Gastroesophageal sphincter (tissue), 4 donors: ENCODE measurements around the gene TGIF2. TPM values are rescaled to one million over a fixed set of nuclear protein-coding genes. Genes with fewer than 3 reads are reported as not detected.

Experiments used
- ATAC-seq: fragments of 150-250 bp; one replicate; pipeline ENCODE4 v1.9.1; 2016; ENCODE audit warnings: mild to moderate bottlenecking, moderate library complexity
- H3K27ac ChIP-seq, 4 donors: fragments of 200-600 bp; sonication (generic) in 3 of 4; 1 replicate in 3 of 4; 2 replicates in 1 of 4; pipeline ENCODE4 v1.5.1; 2016 to 2019
- H3K27me3 ChIP-seq: fragments of 200-600 bp; sonication (generic); one replicate; pipeline ENCODE4 v1.5.1; 2019
- H3K36me3 ChIP-seq, 2 donors: fragments of 200-600 bp; sonication (generic); one replicate each; pipeline ENCODE4 v1.5.1; 2019; ENCODE audit warnings: control low read depth in 1 of 2
- H3K4me1 ChIP-seq, 3 donors: fragments of 200-600 bp; sonication (generic); 1 replicate in 2 of 3; 2 replicates in 1 of 3; pipeline ENCODE4 v1.5.1; 2016 to 2019; ENCODE audit warnings: control low read depth in 2 of 3
- H3K4me3 ChIP-seq, 2 donors: fragments of 200-600 bp; sonication (generic); one replicate each; pipeline ENCODE4 v1.5.1; 2019; ENCODE audit warnings: mild to moderate bottlenecking in 1 of 2, moderate library complexity in 1 of 2
- H3K9me3 ChIP-seq, 3 donors: fragments of 200-600 bp; sonication (generic); one replicate each; pipeline ENCODE4 v1.5.1; 2017 to 2019; ENCODE audit warnings: control low read depth in 2 of 3
- CTCF ChIP-seq, 4 experiments: fragments of 200-600 bp in 2 of 4; fragments of 450-650 bp in 2 of 4; sonication (generic) in 1 of 4; IDR thresholded peaks; one replicate each; pipeline ENCODE4 v1.5.1; 2017 to 2019; ENCODE audit warnings: antibody characterized with exemption in 4 of 4, mild to moderate bottlenecking in 2 of 4, moderate library complexity in 2 of 4
- EP300 ChIP-seq: sonication (generic); formaldehyde crosslinking; IDR thresholded peaks from one replicate; pipeline ENCODE4 v1.6.1; 2017; ENCODE audit warnings: antibody characterized with exemption, mild to moderate bottlenecking
- POLR2A ChIP-seq, 2 donors: fragments of 450-650 bp; IDR thresholded peaks; one replicate each; pipeline ENCODE4 v1.6.1; 2017; ENCODE audit warnings: antibody characterized with exemption in 2 of 2, mild to moderate bottlenecking in 2 of 2, moderate library complexity in 1 of 2
- POLR2AphosphoS5 ChIP-seq: sonication (generic); formaldehyde crosslinking; IDR thresholded peaks from one replicate; pipeline ENCODE4 v1.6.1; 2017; ENCODE audit warnings: antibody characterized with exemption
- WGBS, 2 donors: methylation state at CpG; one replicate each; pipeline ENCODE4 v1.1.5; 2018; ENCODE audit warnings: low coverage in 1 of 2; 5-methylcytosine and 5-hydroxymethylcytosine counted together
- total RNA-seq, 4 donors: library from RNA; depleted of rRNA; stranded (reverse); fragments of >200 nt; gene quantifications; one replicate each; pipeline ENCODE4 v1.1.0, GENCODE V29; 2016

The TGIF2 gene
- total RNA-seq, 4 donors from 2014 or later, result 7.2 to 14.0 (median 9.4) TPM

- Histone ChIP-seq H3K27ac (peak overlapping the region in 3 of 4 donors; percentile 87 to 96 (median 94)), H3K4me1 (peaks cover 0 to 47% (median 15%) of the 10 kb centered on the region in 3 donors), H3K27me3 (no peaks in the 10 kb centered on the region), H3K9me3 (no peaks in the 10 kb centered on the region), H3K4me3 (peak overlapping the region; percentile 69 to 93), H3K36me3 (peaks cover 0 to 12% of the 10 kb centered on the region in 2 donors)
- TF ChIP-seq CTCF (IDR thresholded peaks at IDR 0.05), result no peak
- TF ChIP-seq POLR2A (IDR thresholded peaks at IDR 0.05), result peak in 1 of 2 donors; percentile 20
- 3% methylated on average over 13 of the region's 69 CpGs; no CpG with 5 or more reads in 1 of the 2 donors for WGBS, 2 donors
- peak; percentile 33 for ATAC-seq
These were observed 1.2 kb downstream of the TGIF2 start for GRCh38 chr20:36574366-36575135.

- H3K27ac ChIP-seq, result peak overlapping the region in 2 of 4 donors; percentile 94 to 96
- ATAC-seq, result no peak
- H3K9me3 ChIP-seq, result no peaks in the 10 kb centered on the region
- WGBS, 2 donors, result 33 to 67% methylated on average over 1 of the region's 1 CpG
- peaks cover 0 to 27% of the 10 kb centered on the region in 2 donors for H3K36me3 ChIP-seq
- H3K27me3 ChIP-seq, result no peaks in the 10 kb centered on the region
- H3K4me3 ChIP-seq, result no peak overlapping the region
- TF ChIP-seq CTCF (IDR thresholded peaks at IDR 0.05) (no peak), POLR2A (IDR thresholded peaks at IDR 0.05) (no peak), POLR2AphosphoS5 (no peak), EP300 (no peak)
- peaks cover 0 to 47% (median 15%) of the 10 kb centered on the region in 3 donors for H3K4me1 ChIP-seq
These were observed 2.7 kb downstream of the TGIF2 start for GRCh38 chr20:36576081-36576445.

GRCh38 chr20:36578356-36579041 is 5.1 kb downstream of the TGIF2 start:
- no peak for ATAC-seq
- peaks cover 0 to 50% of the 10 kb centered on the region in 2 donors for H3K36me3 ChIP-seq
- H3K4me3 ChIP-seq, result no peak overlapping the region
- no peaks in the 10 kb centered on the region for H3K9me3 ChIP-seq
- H3K27me3 ChIP-seq, result no peaks in the 10 kb centered on the region
- TF ChIP-seq POLR2A (IDR thresholded peaks at IDR 0.05) (no peak), POLR2AphosphoS5 (no peak), CTCF (IDR thresholded peaks at IDR 0.05) (no peak), EP300 (no peak)
- no peak overlapping the region for H3K27ac ChIP-seq
- 93 to 100% methylated on average over 2 to 3 of the region's 15 CpGs for WGBS, 2 donors
- peaks cover 0 to 29% (median 7%) of the 10 kb centered on the region in 3 donors for H3K4me1 ChIP-seq

- no peak for ATAC-seq
- 50 to 64% methylated on average over 1 of the region's 2 CpGs for WGBS, 2 donors
- Histone ChIP-seq H3K4me1 (peaks cover 0 to 16% (median 7%) of the 10 kb centered on the region in 3 donors), H3K36me3 (peaks cover 0 to 50% of the 10 kb centered on the region in 2 donors), H3K27me3 (no peaks in the 10 kb centered on the region), H3K4me3 (no peak overlapping the region), H3K9me3 (no peaks in the 10 kb centered on the region), H3K27ac (no peak overlapping the region)
- TF ChIP-seq EP300 (no peak), CTCF (IDR thresholded peaks at IDR 0.05) (no peak), POLR2AphosphoS5 (no peak), POLR2A (IDR thresholded peaks at IDR 0.05) (no peak)
These were observed 6.7 kb downstream of the TGIF2 start for GRCh38 chr20:36579996-36580545.
